Hepatocyte (in vitro differentiated cells): ENCODE data around the gene STAT2.

ENCODE experiments used
- CTCF ChIP-seq: fragments of 200-600 bp; sonication (generic); IDR thresholded peaks from 2 replicates; pipeline ENCODE4 v1.5.1; 2016; ENCODE audit warnings: antibody characterized with exemption, mild to moderate bottlenecking; ENCODE audit not compliant: poor library complexity
- EZH2 ChIP-seq: fragments of 200-600 bp; sonication (generic); IDR thresholded peaks from 2 replicates; pipeline ENCODE4 v1.6.1; 2016; ENCODE audit warnings: antibody characterized with exemption, mild to moderate bottlenecking, borderline replicate concordance
- EZH2phosphoT487 ChIP-seq: fragments of 200-600 bp; sonication (generic); IDR thresholded peaks from one replicate; pipeline ENCODE4 v1.6.1; 2018; ENCODE audit warnings: antibody characterized with exemption, mild to moderate bottlenecking, low read depth, moderate library complexity; ENCODE audit not compliant: unreplicated experiment, severe bottlenecking

- no peak for TF ChIP-seq CTCF
- TF ChIP-seq EZH2, result no peak
- no peak for TF ChIP-seq EZH2phosphoT487
These were observed 66.1 kb downstream of the STAT2 start for GRCh38 chr12:56293795-56294194.
